Heart left ventricle (tissue), 16 donors: ENCODE measurements around the gene GLG1. TPM values are rescaled to one million over a fixed set of nuclear protein-coding genes. Genes with fewer than 3 reads are reported as not detected.
A peak's percentile ranks its signal among the peaks of the same experiment; 100 is the strongest.

Experiments used
- ATAC-seq, 4 donors: fragments of 200-7000 bp; cut with Tn5 transposase; one replicate each; pipeline ENCODE4 v1.9.1; 2020 to 2022; ENCODE audit warnings: moderate library complexity in 4 of 4, mild to moderate bottlenecking in 3 of 4, moderate number of reproducible peaks in 1 of 4
- DNase-seq, 5 donors: peaks; one replicate each; pipeline ENCODE4 v3.0.0-alpha.2; 2020
- H3K27ac ChIP-seq, 12 donors: fragments of 200-600 bp; sonication (generic) in 4 of 12; one replicate each; pipeline versions ENCODE4 v1.5.0 to v1.8.0; 2016 to 2022; ENCODE audit warnings: mild to moderate bottlenecking in 2 of 12
- H3K27me3 ChIP-seq, 9 donors: fragments of 200-600 bp; sonication (generic) in 2 of 9; one replicate each; pipeline versions ENCODE4 v1.5.1 to v1.8.0; 2016 to 2022; ENCODE audit warnings: mild to moderate bottlenecking in 3 of 9
- H3K36me3 ChIP-seq, 9 donors: fragments of 200-600 bp; sonication (generic) in 2 of 9; one replicate each; pipeline versions ENCODE4 v1.5.0 to v1.8.0; 2018 to 2022; ENCODE audit warnings: mild to moderate bottlenecking in 2 of 9
- H3K4me1 ChIP-seq, 12 donors: fragments of 200-600 bp; sonication (generic) in 4 of 12; one replicate each; pipeline versions ENCODE4 v1.5.0 to v1.8.0; 2016 to 2022; ENCODE audit warnings: mild to moderate bottlenecking in 3 of 12
- H3K4me3 ChIP-seq, 12 donors: fragments of 200-600 bp; sonication (generic) in 4 of 12; one replicate each; pipeline versions ENCODE4 v1.5.0 to v1.8.0; 2017 to 2022; ENCODE audit warnings: mild to moderate bottlenecking in 9 of 12, moderate library complexity in 4 of 12
- H3K9me3 ChIP-seq, 12 donors: fragments of 200-600 bp; sonication (generic) in 4 of 12; one replicate each; pipeline versions ENCODE4 v1.5.0 to v1.8.0; 2016 to 2022; ENCODE audit warnings: mild to moderate bottlenecking in 1 of 12
- POLR2A ChIP-seq, 2 donors: fragments of 450-650 bp; IDR thresholded peaks; one replicate each; pipeline ENCODE4 v1.6.1; 2017; ENCODE audit warnings: antibody characterized with exemption in 2 of 2, mild to moderate bottlenecking in 2 of 2, moderate library complexity in 2 of 2
- WGBS, 4 donors: extraction: QIAGEN DNeasy Blood & Tissue Kit in 2 of 4; methylation state at CpG; one replicate each; pipeline versions ENCODE4 v1.1.5 to v1.1.7; 2013 to 2018; 5-methylcytosine and 5-hydroxymethylcytosine counted together
- intact Hi-C, 10 donors: fragments of 100-400 bp; cut with DNase I; formaldehyde crosslinking; loops; one replicate each; pipeline versions ENCODE4 v1.11.1 to v1.14.2; 2022
- polyA plus RNA-seq, 2 donors: library from polyadenylated mRNA; stranded (reverse); fragments of 200-250 nt; gene quantifications; one replicate each; pipeline ENCODE4 v1.2.3, GENCODE V29; 2013
- total RNA-seq, 9 donors: library from RNA; depleted of rRNA in 2 of 9; stranded (reverse); fragments of >200 nt in 2 of 9; fragmentation: NEBNext Ultra II Directional in 3 of 9; extraction: Animal tissue kit (Norgen Biotek cat#: 25700) in 3 of 9; gene quantifications; one replicate each; pipeline versions ENCODE4 v1.1.0 to v1.2.4, GENCODE V29; 2016 to 2023
- TF ChIP-seq, protein P1 (sequence below), 12 donors: fragments of 200-600 bp; sonication (generic) in 4 of 12; IDR thresholded peaks; one replicate each; pipeline versions ENCODE4 v1.5.0 to v1.8.0; 2018 to 2022; ENCODE audit warnings: antibody characterized with exemption in 12 of 12, mild to moderate bottlenecking in 5 of 12
- donor health status: ischemic (EF 13 %, LVEDD 7.1; RV severe dilation, severe dysfunction).
- donor health status: healthy with polysubstance abuse.
- donor health status: DM: no; HTN: yes; CAD: no.
- donor health status: DM: no; HTN: no; CAD: no.
- donor health status: ischemic (EF 25% LVEDD 6.9; RV normal size, moderate dysfunction).
- donor health status: ischemic (EF 25% LVEDD 5.7; RV mildly dilated, moderate dysfunction).
- donor health status: healthy.
- donor health status: DM: yes; HTN: yes; CAD: no.
- donor health status: ischemic (EF 35%, LVEDD 5.7; RV mildly dilated, moderate dysfunction).
- donor health status: nonischemic (EF 11% LVEDD 7.7; RV severe dilation, severe dysfunction).
- donor health status: DM: yes; HTN: yes; CAD: no.
- donor health status: PGD.
- donor health status: ischemic (EF 29% LVEDD 5.4; RV normal size, mild dysfunction).
- donor health status: nonischemic (EF 23%, LVEDD 6.1; RV moderate dilation, normal function).

GLG1 gene
- total and polyA plus RNA-seq, 11 donors, result 26.5 to 138 (median 102) TPM

DNA sequence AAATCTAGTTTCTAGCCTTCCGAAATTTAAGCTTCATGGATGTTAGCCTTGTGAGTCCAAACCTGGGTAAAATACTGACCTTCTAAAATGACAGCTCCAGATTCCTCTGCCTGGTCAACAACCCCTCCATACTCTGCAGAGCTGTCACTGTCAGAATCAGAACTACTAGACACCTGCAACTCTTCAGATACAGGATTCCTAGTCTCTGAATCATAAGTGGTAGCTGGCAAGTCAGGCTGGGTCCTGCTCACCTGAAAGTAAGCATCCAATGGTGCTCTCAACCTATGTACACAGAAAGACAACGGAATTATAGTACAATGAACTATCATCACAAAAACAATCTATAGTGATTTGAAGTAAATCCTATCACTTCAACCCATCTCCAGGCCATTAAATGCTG, 44.9 kb upstream of the GLG1 start:
- 93 to 97% (median 95%) methylated on average over 2 of the region's 2 CpGs for WGBS, 4 donors
- DNase-seq (no peak), ATAC-seq (no peak)
- H3K27ac ChIP-seq, result no peak overlapping the region
- no peaks in the 10 kb centered on the region for H3K27me3 ChIP-seq
- intact Hi-C loops, result no loop called here
- H3K36me3 ChIP-seq, result peaks cover 0 to 84% (median 65%) of the 10 kb centered on the region in 9 donors
- no peaks in the 10 kb centered on the region for H3K9me3 ChIP-seq
- no peak overlapping the region for H3K4me3 ChIP-seq
- no peak for TF ChIP-seq POLR2A (IDR thresholded peaks at IDR 0.05)
- TF ChIP-seq, protein P1, sequence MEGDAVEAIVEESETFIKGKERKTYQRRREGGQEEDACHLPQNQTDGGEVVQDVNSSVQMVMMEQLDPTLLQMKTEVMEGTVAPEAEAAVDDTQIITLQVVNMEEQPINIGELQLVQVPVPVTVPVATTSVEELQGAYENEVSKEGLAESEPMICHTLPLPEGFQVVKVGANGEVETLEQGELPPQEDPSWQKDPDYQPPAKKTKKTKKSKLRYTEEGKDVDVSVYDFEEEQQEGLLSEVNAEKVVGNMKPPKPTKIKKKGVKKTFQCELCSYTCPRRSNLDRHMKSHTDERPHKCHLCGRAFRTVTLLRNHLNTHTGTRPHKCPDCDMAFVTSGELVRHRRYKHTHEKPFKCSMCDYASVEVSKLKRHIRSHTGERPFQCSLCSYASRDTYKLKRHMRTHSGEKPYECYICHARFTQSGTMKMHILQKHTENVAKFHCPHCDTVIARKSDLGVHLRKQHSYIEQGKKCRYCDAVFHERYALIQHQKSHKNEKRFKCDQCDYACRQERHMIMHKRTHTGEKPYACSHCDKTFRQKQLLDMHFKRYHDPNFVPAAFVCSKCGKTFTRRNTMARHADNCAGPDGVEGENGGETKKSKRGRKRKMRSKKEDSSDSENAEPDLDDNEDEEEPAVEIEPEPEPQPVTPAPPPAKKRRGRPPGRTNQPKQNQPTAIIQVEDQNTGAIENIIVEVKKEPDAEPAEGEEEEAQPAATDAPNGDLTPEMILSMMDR (IDR thresholded peaks at IDR 0.05), result no peak
- peaks cover 0 to 16% (median 2%) of the 10 kb centered on the region in 12 donors for H3K4me1 ChIP-seq

DNA sequence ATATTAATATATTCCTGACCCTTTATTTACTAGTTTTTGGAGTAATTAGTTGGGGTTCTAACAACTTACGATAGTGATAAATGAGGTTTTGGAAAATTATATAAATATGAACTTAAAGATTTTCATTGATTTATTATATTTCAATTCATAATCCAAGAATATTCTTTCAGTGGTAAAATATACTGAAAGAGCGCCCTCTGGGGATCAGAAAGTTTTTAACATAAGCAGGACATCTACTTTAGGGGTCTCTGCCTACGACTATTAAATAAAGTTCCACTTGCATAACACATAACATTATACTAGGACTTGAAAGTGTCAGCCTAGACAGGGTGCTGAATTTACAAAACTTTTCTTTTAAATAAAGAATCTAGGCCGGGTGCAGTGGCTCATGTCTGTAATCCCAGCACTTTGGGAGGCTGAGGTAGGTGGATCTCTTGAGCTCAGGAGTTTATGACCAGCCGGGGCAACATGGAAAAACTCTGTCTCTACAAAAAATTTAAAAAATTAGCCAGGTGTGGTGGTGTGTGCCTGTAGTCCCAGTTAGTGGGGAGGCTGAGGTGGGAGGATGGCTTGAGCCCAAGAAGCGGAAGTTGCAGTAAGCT, 44.2 kb upstream of the GLG1 start:
- no peak for TF ChIP-seq POLR2A (IDR thresholded peaks at IDR 0.05)
- TF ChIP-seq, protein P1 (IDR thresholded peaks at IDR 0.05), result peak; percentile 15 to 58 (median 42)
- ATAC-seq (no peak), DNase-seq (no peak)
- Histone ChIP-seq H3K36me3 (peaks cover 0 to 87% (median 68%) of the 10 kb centered on the region in 9 donors), H3K9me3 (no peaks in the 10 kb centered on the region), H3K27me3 (no peaks in the 10 kb centered on the region), H3K27ac (no peak overlapping the region), H3K4me1 (peaks cover 0 to 15% (median 2%) of the 10 kb centered on the region in 12 donors), H3K4me3 (no peak overlapping the region)
- intact Hi-C loops, result no loop called here
- 83 to 88% (median 87%) methylated on average over 6 of the region's 6 CpGs for WGBS, 4 donors

GRCh38 chr16:74649839-74650504, 43.1 kb upstream of the GLG1 start:
- no peaks in the 10 kb centered on the region for H3K27me3 ChIP-seq
- WGBS, 4 donors, result 74 to 90% (median 84%) methylated on average over 1 of the region's 1 CpG
- intact Hi-C loops, result no loop called here
- DNase-seq (no peak), ATAC-seq (no peak)
- H3K27ac ChIP-seq, result no peak overlapping the region
- H3K4me3 ChIP-seq, result no peak overlapping the region
- peaks cover 0 to 15% (median 2%) of the 10 kb centered on the region in 12 donors for H3K4me1 ChIP-seq
- H3K9me3 ChIP-seq, result no peaks in the 10 kb centered on the region
- TF ChIP-seq, protein P1 (IDR thresholded peaks at IDR 0.05), result no peak
- TF ChIP-seq POLR2A (IDR thresholded peaks at IDR 0.05), result no peak
- peaks cover 0 to 87% (median 76%) of the 10 kb centered on the region in 9 donors for H3K36me3 ChIP-seq

- no peak overlapping the region for H3K4me3 ChIP-seq
- peaks cover 3 to 98% (median 90%) of the 10 kb centered on the region in 9 donors for H3K36me3 ChIP-seq
- H3K27me3 ChIP-seq, result no peaks in the 10 kb centered on the region
- H3K4me1 ChIP-seq, result no peaks in the 10 kb centered on the region
- WGBS, 4 donors, result 96 to 98% (median 97%) methylated on average over 8 of the region's 8 CpGs
- ATAC-seq, result no peak
- no peak overlapping the region for H3K27ac ChIP-seq
- no peaks in the 10 kb centered on the region for H3K9me3 ChIP-seq
- no peak for DNase-seq
- intact Hi-C loops, result no loop called here
- TF ChIP-seq, protein P1 (IDR thresholded peaks at IDR 0.05), result no peak
- TF ChIP-seq POLR2A (IDR thresholded peaks at IDR 0.05), result no peak
These were observed 35.1 kb upstream of the GLG1 start for GRCh38 chr16:74641969-74642368.
